GM12878 (cell line): ENCODE results near the gene SUSD2. TPM values are rescaled to one million over a fixed set of nuclear protein-coding genes. Genes with fewer than 3 reads are reported as not detected.
"Not testable (repeated sequence)": the region's sequence is repeated elsewhere in the genome, so short reads cannot be mapped to it uniquely, and the experiment has no call there.

Experiments used
- ATAC-seq: fragments of 200-7000 bp; cut with Tn5 transposase; 3 replicates; pipeline ENCODE4 v1.9.1; 2020; ENCODE audit warnings: mild to moderate bottlenecking, moderate library complexity
- BruUV-seq: library from RNA; stranded (reverse); fragments of 400-500 nt; replicated peaks from 2 replicates; lab custom pipeline; 2021; lab: Mats Ljungman, UMichigan
- CTCF ChIA-PET: fragments of 300-600 bp; sonication (Branson Sonifier 250); formaldehyde crosslinking; extraction: SDS; loops from one replicate; lab custom pipeline; 2021; ENCODE audit warnings: inconsistent platforms; lab: Yijun Ruan, JAX
- POLR2A ChIA-PET: fragments of 350-600 bp; formaldehyde crosslinking; extraction: SDS; loops from one replicate; lab custom pipeline; 2021; ENCODE audit warnings: inconsistent platforms; lab: Charles Lee
- RAD21 ChIA-PET: fragments of 300-600 bp; sonication (Branson Sonifier 250); formaldehyde crosslinking; loops from one replicate; lab custom pipeline; 2023; ENCODE audit warnings: antibody characterized with exemption; ENCODE audit not compliant: unreplicated experiment; lab: Charles Lee
- SMC1A ChIA-PET: fragments of 300-600 bp; sonication (Branson Sonifier 250); formaldehyde crosslinking; loops from one replicate; lab custom pipeline; 2023; ENCODE audit not compliant: unreplicated experiment, uncharacterized antibody; lab: Charles Lee
- DNase-seq: peaks from one replicate; pipeline ENCODE4 v3.0.0-alpha.2; 2011; ENCODE audit warnings: low read depth, low spot score
- FAIRE-seq: peaks from 3 replicates; lab custom pipeline; 2011; peaks lifted over from hg19 to GRCh38; lab: Jason Lieb, UNC
- H2AFZ ChIP-seq: 2 replicates; pipeline ENCODE4 v1.6.0; 2011; ENCODE audit warnings: low read depth, low read length, control low read depth; ENCODE audit not compliant: control insufficient read depth
- H3K27ac ChIP-seq: 2 replicates; pipeline ENCODE4 v1.5.1; 2011; ENCODE audit warnings: control low read depth; ENCODE audit not compliant: control insufficient read depth, insufficient read depth
- H3K27me3 ChIP-seq, 2 experiments: replicated peaks in 1 of 2; 2 replicates each; pipeline versions ENCODE4 v1.6.0 to v1.6.1; 2011; ENCODE audit warnings: low read length in 1 of 2; ENCODE audit not compliant: control insufficient read depth in 2 of 2, insufficient read depth in 2 of 2
- H3K36me3 ChIP-seq, 2 experiments: 2 replicates each; pipeline ENCODE4 v1.5.1; 2011; ENCODE audit warnings: low read length in 1 of 2; ENCODE audit not compliant: control insufficient read depth in 2 of 2, insufficient read depth in 2 of 2
- H3K4me1 ChIP-seq: 2 replicates; pipeline ENCODE4 v1.6.1; 2011; ENCODE audit warnings: mild to moderate bottlenecking, low read length, moderate library complexity, mixed read lengths; ENCODE audit not compliant: control insufficient read depth, insufficient read depth
- H3K4me2 ChIP-seq: 2 replicates; pipeline ENCODE4 v1.6.0; 2011; ENCODE audit warnings: control low read depth; ENCODE audit not compliant: control insufficient read depth, insufficient read depth
- H3K4me3 ChIP-seq: fragments of 200-600 bp; sonication (generic); 2 replicates; pipeline ENCODE4 v1.5.1; 2016
- H3K79me2 ChIP-seq: 2 replicates; pipeline ENCODE4 v1.6.0; 2011; ENCODE audit warnings: low read length; ENCODE audit not compliant: control insufficient read depth, insufficient read depth
- H3K9ac ChIP-seq: 2 replicates; pipeline ENCODE4 v1.8.0; 2011; ENCODE audit warnings: low read length, control low read depth, mixed read lengths; ENCODE audit not compliant: control insufficient read depth, insufficient read depth
- H3K9me3 ChIP-seq: replicated peaks from 3 replicates; pipeline ENCODE4 v1.5.1; 2011; ENCODE audit warnings: mild to moderate bottlenecking, low read length; ENCODE audit not compliant: control insufficient read depth, insufficient read depth
- H4K20me1 ChIP-seq: 2 replicates; pipeline ENCODE4 v1.6.0; 2011; ENCODE audit not compliant: control insufficient read depth, insufficient read depth
- HDGF ChIP-seq: fragments of 450-650 bp; IDR thresholded peaks from 2 replicates; pipeline ENCODE4 v1.6.1; 2016; ENCODE audit warnings: antibody characterized with exemption
- JUND ChIP-seq: IDR thresholded peaks from 2 replicates; pipeline ENCODE4 v1.6.1; 2012; ENCODE audit warnings: low read depth, mild to moderate bottlenecking, low read length, improper control_type of control experiment, moderate library complexity
- NFIC ChIP-seq: IDR thresholded peaks from 2 replicates; pipeline ENCODE4 v1.6.1; 2012; ENCODE audit warnings: low read depth, mild to moderate bottlenecking, inconsistent platforms, low read length, moderate library complexity
- NFXL1 ChIP-seq: fragments of 450-650 bp; IDR thresholded peaks from 2 replicates; pipeline ENCODE4 v1.6.1; 2017; ENCODE audit warnings: antibody characterized with exemption, mild to moderate bottlenecking, borderline replicate concordance
- PAX8 ChIP-seq: fragments of 450-650 bp; IDR thresholded peaks from 2 replicates; pipeline ENCODE4 v1.6.1; 2017; ENCODE audit warnings: mild to moderate bottlenecking, moderate library complexity
- ZZZ3 ChIP-seq: IDR thresholded peaks from 2 replicates; pipeline ENCODE4 v1.6.1; 2011; ENCODE audit warnings: low read depth; ENCODE audit not compliant: control insufficient read depth, insufficient read length
- WGBS: methylation state at CpG from one replicate; pipeline ENCODE4 v1.1.6; 2016; ENCODE audit warnings: low lambda C conversion rate; ENCODE audit not compliant: insufficient replicate concordance, insufficient coverage; ENCODE audit errors: missing lambda C conversion rate; 5-methylcytosine and 5-hydroxymethylcytosine counted together
- in situ Hi-C: fragments of 300-500 bp; cut with MboI; formaldehyde crosslinking; loops from 9 replicates; pipeline ENCODE4 v1.14.3; 2018; ENCODE audit warnings: mixed read lengths
- intact Hi-C: fragments of 100-400 bp; cut with micrococcal nuclease; formaldehyde crosslinking; loops from one replicate; pipeline ENCODE4 v1.14.2; 2022; ENCODE audit not compliant: unreplicated experiment
- polyA plus RNA-seq, 11 experiments: library from polyadenylated mRNA; depleted of rRNA in 4 of 11; unstranded in 6 of 11; stranded (reverse) in 5 of 11; fragments of >200 nt; fragmentation: Nextera tagmentation in 4 of 11; fragmentation: Illumina TruSeq in 1 of 11; extraction: Ambion mirVana in 4 of 11; extraction: Trizol in 1 of 11; gene quantifications; 1 replicate in 1 of 11; 2 replicates in 10 of 11; pipeline versions ENCODE4 v1.2.1 to v1.2.3, GENCODE V29; 2011 to 2016; ENCODE audit warnings: inconsistent platforms in 2 of 11, missing spikeins in 2 of 11, low read depth in 1 of 11
- total RNA-seq, 4 experiments: library from RNA; depleted of rRNA in 3 of 4; stranded (reverse); fragments of >200 nt in 3 of 4; fragmentation: Illumina TruSeq in 1 of 4; extraction: Trizol in 1 of 4; gene quantifications; 2 replicates each; pipeline versions ENCODE4 v1.2.1 to v1.2.3, GENCODE V29; 2013 to 2021
- TF ChIP-seq, protein P1 (sequence below): fragments of 450-650 bp; IDR thresholded peaks from 2 replicates; pipeline ENCODE4 v1.6.1; 2017; ENCODE audit warnings: borderline replicate concordance
- TF ChIP-seq, protein P2 (sequence below): IDR thresholded peaks from 2 replicates; pipeline ENCODE4 v1.6.1; 2012; ENCODE audit warnings: improper control_type of control experiment, low read depth, low read length; ENCODE audit not compliant: insufficient replicate concordance

SUSD2 gene
- total and polyA plus RNA-seq, 10 of the 15 experiments (the other 5 are each of a cell fraction or from before 2014, with no cell fraction given) = 0.04 to 0.31 (median 0.11) TPM; not detected in 5

DNA sequence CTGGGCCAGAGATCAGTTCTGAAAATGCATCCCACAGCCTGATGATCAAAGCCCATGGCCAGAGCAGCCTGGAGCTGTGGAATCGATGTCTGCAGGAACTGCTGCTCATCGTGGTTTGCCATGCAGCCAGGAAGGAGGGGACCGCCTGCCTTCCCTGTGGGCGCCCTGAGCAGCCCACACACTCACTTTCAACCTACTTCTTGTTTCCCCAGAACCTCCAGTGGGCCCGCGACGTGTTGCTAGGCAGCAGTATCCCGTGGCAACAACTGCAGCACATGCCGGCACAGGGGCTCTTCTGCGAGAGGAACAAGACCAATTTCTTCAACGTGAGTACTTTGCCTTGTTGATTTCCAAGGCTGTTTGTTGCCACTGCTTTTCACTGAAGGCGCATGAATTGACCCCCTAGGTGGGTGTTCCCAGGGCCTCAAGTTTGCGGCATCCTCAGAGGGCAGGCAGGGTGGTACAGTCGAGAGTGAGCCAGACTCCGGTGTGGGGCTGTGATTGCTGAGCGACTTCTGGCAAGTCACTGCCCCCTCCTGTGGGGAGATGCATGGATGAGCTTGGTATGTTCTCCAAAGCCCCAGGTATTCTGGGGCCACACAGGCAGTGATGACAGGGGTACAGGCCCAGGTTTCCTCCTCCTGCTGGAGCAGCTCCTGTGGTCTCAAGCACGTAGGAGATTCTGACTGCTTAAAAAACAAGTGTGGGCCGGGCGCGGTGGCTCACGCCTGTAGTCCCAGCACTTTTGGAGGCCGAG, 47.0 kb upstream of the SUSD2 start:
- WGBS = 71% methylated on average over 22 of the region's 22 CpGs
- H3K4me2 ChIP-seq = no peak overlapping the region
- FAIRE-seq = no peak
- intact Hi-C loops = no loop called here
- H3K36me3 ChIP-seq = peaks cover 8 to 15% of the 10 kb centered on the region in 2 experiments; a peak in 3 of 4 replicates
- SMC1A ChIA-PET = no interaction called here
- no peak overlapping the region for H3K4me3 ChIP-seq
- RAD21 ChIA-PET = no interaction called here
- H2AFZ ChIP-seq = no peak overlapping the region
- no peak for DNase-seq
- POLR2A ChIA-PET = no interaction called here
- no peak for ATAC-seq
- TF ChIP-seq, protein P1, sequence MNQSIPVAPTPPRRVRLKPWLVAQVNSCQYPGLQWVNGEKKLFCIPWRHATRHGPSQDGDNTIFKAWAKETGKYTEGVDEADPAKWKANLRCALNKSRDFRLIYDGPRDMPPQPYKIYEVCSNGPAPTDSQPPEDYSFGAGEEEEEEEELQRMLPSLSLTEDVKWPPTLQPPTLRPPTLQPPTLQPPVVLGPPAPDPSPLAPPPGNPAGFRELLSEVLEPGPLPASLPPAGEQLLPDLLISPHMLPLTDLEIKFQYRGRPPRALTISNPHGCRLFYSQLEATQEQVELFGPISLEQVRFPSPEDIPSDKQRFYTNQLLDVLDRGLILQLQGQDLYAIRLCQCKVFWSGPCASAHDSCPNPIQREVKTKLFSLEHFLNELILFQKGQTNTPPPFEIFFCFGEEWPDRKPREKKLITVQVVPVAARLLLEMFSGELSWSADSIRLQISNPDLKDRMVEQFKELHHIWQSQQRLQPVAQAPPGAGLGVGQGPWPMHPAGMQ = no peak
- TF ChIP-seq JUND (no peak), ZZZ3 (no peak), HDGF (no peak), PAX8 (no peak), NFIC (no peak), NFXL1 (no peak)
- TF ChIP-seq, protein P2, sequence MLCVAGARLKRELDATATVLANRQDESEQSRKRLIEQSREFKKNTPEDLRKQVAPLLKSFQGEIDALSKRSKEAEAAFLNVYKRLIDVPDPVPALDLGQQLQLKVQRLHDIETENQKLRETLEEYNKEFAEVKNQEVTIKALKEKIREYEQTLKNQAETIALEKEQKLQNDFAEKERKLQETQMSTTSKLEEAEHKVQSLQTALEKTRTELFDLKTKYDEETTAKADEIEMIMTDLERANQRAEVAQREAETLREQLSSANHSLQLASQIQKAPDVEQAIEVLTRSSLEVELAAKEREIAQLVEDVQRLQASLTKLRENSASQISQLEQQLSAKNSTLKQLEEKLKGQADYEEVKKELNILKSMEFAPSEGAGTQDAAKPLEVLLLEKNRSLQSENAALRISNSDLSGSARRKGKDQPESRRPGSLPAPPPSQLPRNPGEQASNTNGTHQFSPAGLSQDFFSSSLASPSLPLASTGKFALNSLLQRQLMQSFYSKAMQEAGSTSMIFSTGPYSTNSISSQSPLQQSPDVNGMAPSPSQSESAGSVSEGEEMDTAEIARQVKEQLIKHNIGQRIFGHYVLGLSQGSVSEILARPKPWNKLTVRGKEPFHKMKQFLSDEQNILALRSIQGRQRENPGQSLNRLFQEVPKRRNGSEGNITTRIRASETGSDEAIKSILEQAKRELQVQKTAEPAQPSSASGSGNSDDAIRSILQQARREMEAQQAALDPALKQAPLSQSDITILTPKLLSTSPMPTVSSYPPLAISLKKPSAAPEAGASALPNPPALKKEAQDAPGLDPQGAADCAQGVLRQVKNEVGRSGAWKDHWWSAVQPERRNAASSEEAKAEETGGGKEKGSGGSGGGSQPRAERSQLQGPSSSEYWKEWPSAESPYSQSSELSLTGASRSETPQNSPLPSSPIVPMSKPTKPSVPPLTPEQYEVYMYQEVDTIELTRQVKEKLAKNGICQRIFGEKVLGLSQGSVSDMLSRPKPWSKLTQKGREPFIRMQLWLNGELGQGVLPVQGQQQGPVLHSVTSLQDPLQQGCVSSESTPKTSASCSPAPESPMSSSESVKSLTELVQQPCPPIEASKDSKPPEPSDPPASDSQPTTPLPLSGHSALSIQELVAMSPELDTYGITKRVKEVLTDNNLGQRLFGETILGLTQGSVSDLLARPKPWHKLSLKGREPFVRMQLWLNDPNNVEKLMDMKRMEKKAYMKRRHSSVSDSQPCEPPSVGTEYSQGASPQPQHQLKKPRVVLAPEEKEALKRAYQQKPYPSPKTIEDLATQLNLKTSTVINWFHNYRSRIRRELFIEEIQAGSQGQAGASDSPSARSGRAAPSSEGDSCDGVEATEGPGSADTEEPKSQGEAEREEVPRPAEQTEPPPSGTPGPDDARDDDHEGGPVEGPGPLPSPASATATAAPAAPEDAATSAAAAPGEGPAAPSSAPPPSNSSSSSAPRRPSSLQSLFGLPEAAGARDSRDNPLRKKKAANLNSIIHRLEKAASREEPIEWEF = no peak
- H3K9ac ChIP-seq = no peak overlapping the region
- H3K79me2 ChIP-seq = no peaks in the 10 kb centered on the region
- no peaks in the 10 kb centered on the region; the same call in 1 of the 2 replicates for H3K4me1 ChIP-seq
- H4K20me1 ChIP-seq = no peaks in the 10 kb centered on the region
- no peaks in the 10 kb centered on the region for H3K9me3 ChIP-seq
- in situ Hi-C loops = no loop called here
- H3K27ac ChIP-seq = no peak overlapping the region
- no TSS peak for BruUV-seq
- H3K27me3 ChIP-seq = no peaks in the 10 kb centered on the region
- CTCF ChIA-PET = interaction anchor here (1.1 to 2.9 kb wide), 2 partner anchors 41 kb away, joined by 3 to 13 read pairs; no protein-coding TSS in a partner anchor

DNA sequence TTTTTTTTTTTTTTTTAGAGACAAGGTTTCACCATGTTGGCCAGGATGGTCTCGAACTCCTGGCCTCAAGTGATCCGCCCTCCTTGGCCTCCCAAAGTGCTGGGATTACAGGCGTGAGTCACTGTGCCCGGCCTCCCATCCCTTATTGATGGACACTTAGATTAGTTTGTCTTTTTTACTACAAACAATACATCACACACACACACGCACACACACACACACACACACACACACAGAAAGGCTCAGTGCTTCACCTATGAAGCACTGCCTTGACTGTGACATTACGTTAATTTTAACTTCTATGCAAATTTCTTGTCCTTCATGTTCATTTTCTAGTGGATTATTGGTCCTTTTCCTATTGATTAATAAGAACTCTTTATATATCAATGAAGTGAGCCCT, 44.8 kb upstream of the SUSD2 start:
- H3K4me2 ChIP-seq, H3K27ac ChIP-seq, H3K4me3 ChIP-seq, H3K9me3 ChIP-seq, H3K9ac ChIP-seq, H2AFZ ChIP-seq, DNase-seq, H4K20me1 ChIP-seq, H3K79me2 ChIP-seq, intact Hi-C loops, ATAC-seq, BruUV-seq, RAD21 ChIA-PET, in situ Hi-C loops, H3K27me3 ChIP-seq, FAIRE-seq: not testable (repeated sequence)
- POLR2A ChIA-PET = interaction anchor here (0.6 to 1.0 kb wide), 2 partner anchors 10 to 20 kb away, joined by 3 to 4 read pairs; no protein-coding TSS in a partner anchor
- WGBS = 95% methylated on average over 3 of the region's 6 CpGs
- Histone ChIP-seq H3K4me1 (peaks cover 16% of the 10 kb centered on the region), H3K36me3 (peaks cover 8 to 15% of the 10 kb centered on the region in 2 experiments; a peak in 3 of 4 replicates)
- SMC1A ChIA-PET = interaction anchor here (0.6 kb wide), 1 partner anchor 46 kb away, joined by 3 read pairs; no protein-coding TSS in a partner anchor
- CTCF ChIA-PET = interaction anchor here (0.5 kb wide), 1 partner anchor 38 kb away, joined by 3 read pairs; no protein-coding TSS in a partner anchor
